PFSK-1 (cell line): Measurements from ENCODE around the gene PAQR7.

ENCODE experiments used
- FOXP2 ChIP-seq: optimal IDR thresholded peaks from 2 replicates; pipeline ENCODE3; 2011; ENCODE audit warnings: borderline replicate concordance, control low read depth, inconsistent platforms; ENCODE audit not compliant: insufficient read depth; ENCODE audit errors: extremely low read length, extremely low read depth
- POLR2AphosphoS5 ChIP-seq: IDR thresholded peaks from 2 replicates; pipeline ENCODE4 v1.6.1; 2012; ENCODE audit warnings: low read depth, mild to moderate bottlenecking, control low read depth, low read length, moderate library complexity
- SIN3A ChIP-seq: IDR thresholded peaks from 2 replicates; pipeline ENCODE4 v1.6.1; 2012; ENCODE audit warnings: mild to moderate bottlenecking, low read length, moderate library complexity, borderline replicate concordance; ENCODE audit not compliant: insufficient read depth
- TAF1 ChIP-seq: IDR thresholded peaks from 2 replicates; pipeline ENCODE4 v1.6.1; 2012; ENCODE audit warnings: low read length, control low read depth, borderline replicate concordance; ENCODE audit not compliant: insufficient read depth
- TF ChIP-seq, protein P1 (sequence below), 2 experiments: IDR thresholded peaks; 2 replicates each; pipeline versions ENCODE4 v1.6.1 to v1.8.0; 2011 to 2012; ENCODE audit warnings: low read depth in 2 of 2, low read length in 2 of 2, control low read depth in 1 of 2, inconsistent platforms in 1 of 2, mild to moderate bottlenecking in 1 of 2, moderate library complexity in 1 of 2; ENCODE audit not compliant: insufficient read depth in 1 of 2

PAQR7 gene

GRCh38 chr1:25881266-25881665 is 5.8 kb upstream of the PAQR7 start:
- TF ChIP-seq TAF1 (no peak), SIN3A (no peak), FOXP2 (no peak), POLR2AphosphoS5 (no peak)
- TF ChIP-seq, protein P1, sequence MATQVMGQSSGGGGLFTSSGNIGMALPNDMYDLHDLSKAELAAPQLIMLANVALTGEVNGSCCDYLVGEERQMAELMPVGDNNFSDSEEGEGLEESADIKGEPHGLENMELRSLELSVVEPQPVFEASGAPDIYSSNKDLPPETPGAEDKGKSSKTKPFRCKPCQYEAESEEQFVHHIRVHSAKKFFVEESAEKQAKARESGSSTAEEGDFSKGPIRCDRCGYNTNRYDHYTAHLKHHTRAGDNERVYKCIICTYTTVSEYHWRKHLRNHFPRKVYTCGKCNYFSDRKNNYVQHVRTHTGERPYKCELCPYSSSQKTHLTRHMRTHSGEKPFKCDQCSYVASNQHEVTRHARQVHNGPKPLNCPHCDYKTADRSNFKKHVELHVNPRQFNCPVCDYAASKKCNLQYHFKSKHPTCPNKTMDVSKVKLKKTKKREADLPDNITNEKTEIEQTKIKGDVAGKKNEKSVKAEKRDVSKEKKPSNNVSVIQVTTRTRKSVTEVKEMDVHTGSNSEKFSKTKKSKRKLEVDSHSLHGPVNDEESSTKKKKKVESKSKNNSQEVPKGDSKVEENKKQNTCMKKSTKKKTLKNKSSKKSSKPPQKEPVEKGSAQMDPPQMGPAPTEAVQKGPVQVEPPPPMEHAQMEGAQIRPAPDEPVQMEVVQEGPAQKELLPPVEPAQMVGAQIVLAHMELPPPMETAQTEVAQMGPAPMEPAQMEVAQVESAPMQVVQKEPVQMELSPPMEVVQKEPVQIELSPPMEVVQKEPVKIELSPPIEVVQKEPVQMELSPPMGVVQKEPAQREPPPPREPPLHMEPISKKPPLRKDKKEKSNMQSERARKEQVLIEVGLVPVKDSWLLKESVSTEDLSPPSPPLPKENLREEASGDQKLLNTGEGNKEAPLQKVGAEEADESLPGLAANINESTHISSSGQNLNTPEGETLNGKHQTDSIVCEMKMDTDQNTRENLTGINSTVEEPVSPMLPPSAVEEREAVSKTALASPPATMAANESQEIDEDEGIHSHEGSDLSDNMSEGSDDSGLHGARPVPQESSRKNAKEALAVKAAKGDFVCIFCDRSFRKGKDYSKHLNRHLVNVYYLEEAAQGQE (IDR thresholded peaks at IDR 0.05; ENCODE audit: insufficient read depth in 1 of 2, low read depth in 2 of 2, low read length in 2 of 2), result no peak

DNA sequence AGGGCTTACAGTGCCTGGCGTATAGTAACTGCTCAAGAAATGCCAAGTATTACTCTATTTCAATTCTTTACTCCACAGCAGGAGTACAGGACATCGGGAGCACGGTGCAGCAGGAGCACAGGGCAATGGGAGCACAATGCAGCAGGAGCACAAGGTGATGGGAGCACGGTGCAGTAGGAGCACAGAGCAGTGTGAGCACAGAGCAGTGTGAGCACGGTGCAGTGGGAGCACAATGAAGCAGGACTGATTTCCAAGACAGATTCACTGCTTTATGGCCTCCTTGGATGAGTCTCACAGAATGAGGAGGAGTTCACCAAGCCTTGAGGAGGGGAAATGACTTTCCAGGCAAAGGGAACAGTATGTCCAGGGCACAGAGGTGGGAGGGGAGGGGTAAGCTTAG is 5.0 kb upstream of the PAQR7 start:
- TF ChIP-seq FOXP2 (no peak), SIN3A (no peak), POLR2AphosphoS5 (no peak), TAF1 (no peak)
- TF ChIP-seq, protein P1 (IDR thresholded peaks at IDR 0.05; ENCODE audit: insufficient read depth in 1 of 2, low read depth in 2 of 2, low read length in 2 of 2), result no peak

GRCh38 chr1:25879675-25880074 is 4.2 kb upstream of the PAQR7 start:
- no peak for TF ChIP-seq POLR2AphosphoS5
- no peak for TF ChIP-seq FOXP2
- TF ChIP-seq, protein P1 (IDR thresholded peaks at IDR 0.05; ENCODE audit: insufficient read depth in 1 of 2, low read depth in 2 of 2, low read length in 2 of 2), result no peak
- no peak for TF ChIP-seq TAF1
- TF ChIP-seq SIN3A, result no peak

DNA sequence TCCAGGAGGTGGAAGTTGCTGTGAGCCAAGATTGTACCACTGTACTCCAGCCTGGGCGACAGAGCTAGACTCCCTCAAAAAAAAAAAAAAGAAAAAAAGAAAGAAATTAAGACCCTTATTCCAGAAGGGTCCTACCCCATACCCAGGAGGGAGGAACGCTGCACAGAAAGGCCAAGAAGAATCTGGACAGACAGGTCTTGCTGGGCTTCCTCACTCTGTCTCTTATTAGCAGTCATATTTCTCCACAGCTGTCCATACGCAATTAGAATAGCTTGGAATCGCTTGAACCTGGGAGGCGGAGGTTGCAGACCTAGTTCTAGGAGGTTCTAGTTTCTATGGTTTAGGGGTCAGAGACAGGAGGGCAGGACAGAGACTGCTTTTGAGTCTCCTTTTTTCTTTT is 3.2 kb upstream of the PAQR7 start:
- TF ChIP-seq TAF1, result no peak
- no peak for TF ChIP-seq SIN3A
- TF ChIP-seq, protein P1 (IDR thresholded peaks at IDR 0.05; ENCODE audit: insufficient read depth in 1 of 2, low read depth in 2 of 2, low read length in 2 of 2), result no peak
- TF ChIP-seq FOXP2, result no peak
- TF ChIP-seq POLR2AphosphoS5, result no peak

DNA sequence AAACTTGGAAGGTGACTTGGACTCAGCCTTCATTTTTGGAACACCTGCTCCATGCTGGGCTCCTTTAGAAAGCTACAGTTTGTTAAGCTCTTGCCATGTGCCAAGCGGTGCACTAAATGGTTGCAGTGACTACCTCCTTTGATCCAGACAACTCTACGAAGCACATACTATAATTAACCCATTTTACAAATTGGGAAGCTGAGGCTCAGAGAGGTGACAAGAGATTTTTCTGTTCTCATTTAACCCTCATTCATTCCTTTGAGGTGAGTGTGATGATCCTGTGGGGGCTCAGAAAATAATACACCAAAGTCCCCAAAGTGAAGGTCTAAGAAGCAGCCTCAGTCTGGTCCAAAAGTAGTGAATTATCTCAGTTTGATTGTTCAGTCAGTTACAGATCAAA is 1.6 kb upstream of the PAQR7 start:
- TF ChIP-seq, protein P1 (IDR thresholded peaks at IDR 0.05; ENCODE audit: insufficient read depth in 1 of 2, low read depth in 2 of 2, low read length in 2 of 2), result no peak
- TF ChIP-seq SIN3A, result no peak
- TF ChIP-seq POLR2AphosphoS5, result no peak
- no peak for TF ChIP-seq TAF1
- TF ChIP-seq FOXP2, result no peak
